SK-N-SH (cell line): Measurements from ENCODE around the gene PDE4B.

ENCODE experiments used
- EP300 ChIP-seq, 2 experiments: IDR thresholded peaks; 2 replicates each; pipeline versions ENCODE4 v1.4.0 to v1.6.1; 2012; ENCODE audit warnings: borderline replicate concordance in 1 of 2, low read depth in 1 of 2, low read length in 1 of 2
- FOXM1 ChIP-seq: IDR thresholded peaks from 2 replicates; pipeline ENCODE4 v1.4.0; 2012; ENCODE audit warnings: low read depth, mild to moderate bottlenecking
- POLR2AphosphoS5 ChIP-seq: IDR thresholded peaks from 2 replicates; pipeline ENCODE4 v1.6.1; 2012; ENCODE audit warnings: low read depth, low read length
- RAD21 ChIP-seq: IDR thresholded peaks from 2 replicates; pipeline ENCODE4 v1.6.1; 2012; ENCODE audit warnings: mild to moderate bottlenecking, low read length
- SIN3A ChIP-seq: IDR thresholded peaks from 2 replicates; pipeline ENCODE4 v1.6.1; 2012; ENCODE audit warnings: low read depth, mild to moderate bottlenecking, low read length, moderate library complexity, borderline replicate concordance
- TF ChIP-seq, protein P1 (sequence below): fragments of 200-600 bp; sonication (generic); IDR thresholded peaks from 2 replicates; pipeline ENCODE4 v1.6.1; 2017; ENCODE audit warnings: antibody characterized with exemption, mild to moderate bottlenecking, moderate library complexity

GRCh38 chr1:66022904-66023620 lies 230.4 kb downstream of the PDE4B start:
- no peak for TF ChIP-seq RAD21
- no peak for TF ChIP-seq FOXM1
- no peak for TF ChIP-seq POLR2AphosphoS5
- TF ChIP-seq SIN3A = no peak
- TF ChIP-seq EP300 (IDR thresholded peaks at IDR 0.05; ENCODE audit: borderline replicate concordance in 1 of 2, low read depth in 1 of 2, low read length in 1 of 2) = no peak
- TF ChIP-seq, protein P1, sequence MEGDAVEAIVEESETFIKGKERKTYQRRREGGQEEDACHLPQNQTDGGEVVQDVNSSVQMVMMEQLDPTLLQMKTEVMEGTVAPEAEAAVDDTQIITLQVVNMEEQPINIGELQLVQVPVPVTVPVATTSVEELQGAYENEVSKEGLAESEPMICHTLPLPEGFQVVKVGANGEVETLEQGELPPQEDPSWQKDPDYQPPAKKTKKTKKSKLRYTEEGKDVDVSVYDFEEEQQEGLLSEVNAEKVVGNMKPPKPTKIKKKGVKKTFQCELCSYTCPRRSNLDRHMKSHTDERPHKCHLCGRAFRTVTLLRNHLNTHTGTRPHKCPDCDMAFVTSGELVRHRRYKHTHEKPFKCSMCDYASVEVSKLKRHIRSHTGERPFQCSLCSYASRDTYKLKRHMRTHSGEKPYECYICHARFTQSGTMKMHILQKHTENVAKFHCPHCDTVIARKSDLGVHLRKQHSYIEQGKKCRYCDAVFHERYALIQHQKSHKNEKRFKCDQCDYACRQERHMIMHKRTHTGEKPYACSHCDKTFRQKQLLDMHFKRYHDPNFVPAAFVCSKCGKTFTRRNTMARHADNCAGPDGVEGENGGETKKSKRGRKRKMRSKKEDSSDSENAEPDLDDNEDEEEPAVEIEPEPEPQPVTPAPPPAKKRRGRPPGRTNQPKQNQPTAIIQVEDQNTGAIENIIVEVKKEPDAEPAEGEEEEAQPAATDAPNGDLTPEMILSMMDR = no peak
